Smooth muscle cell (in vitro differentiated cells): ENCODE data around the gene RABEP1. TPM values are rescaled to one million over a fixed set of nuclear protein-coding genes. Genes with fewer than 3 reads are reported as not detected.
"Not testable (repeated sequence)": the region's sequence is repeated elsewhere in the genome, so short reads cannot be mapped to it uniquely, and the experiment has no call there.

ENCODE experiments used
- DNase-seq: peaks from one replicate; lab custom pipeline; 2025; ENCODE audit not compliant: unreplicated experiment; lab: John Stamatoyannopoulos, UW
- H2AFZ ChIP-seq: fragments of 200-600 bp; sonication (generic); 2 replicates; pipeline ENCODE4 v1.6.0; 2016; ENCODE audit warnings: antibody characterized with exemption, low read depth, mild to moderate bottlenecking
- H3F3A ChIP-seq: fragments of 200-600 bp; sonication (generic); 2 replicates; pipeline ENCODE4 v1.6.0; 2017; ENCODE audit warnings: antibody characterized with exemption, low read depth
- H3K27ac ChIP-seq: fragments of 200-600 bp; sonication (generic); 2 replicates; pipeline ENCODE4 v1.5.1; 2016; ENCODE audit warnings: low read depth, mild to moderate bottlenecking
- H3K27me3 ChIP-seq: fragments of 200-600 bp; sonication (generic); 2 replicates; pipeline ENCODE4 v1.6.1; 2016; ENCODE audit warnings: low read depth, mild to moderate bottlenecking
- H3K36me3 ChIP-seq: fragments of 200-600 bp; sonication (generic); 2 replicates; pipeline ENCODE4 v1.5.1; 2016; ENCODE audit warnings: low read depth
- H3K4me1 ChIP-seq: fragments of 200-600 bp; sonication (generic); 2 replicates; pipeline ENCODE4 v1.5.1; 2016; ENCODE audit warnings: low read depth
- H3K4me2 ChIP-seq: fragments of 200-600 bp; sonication (generic); 2 replicates; pipeline ENCODE4 v1.6.0; 2016; ENCODE audit warnings: mild to moderate bottlenecking
- H3K4me3 ChIP-seq: fragments of 200-600 bp; sonication (generic); 2 replicates; pipeline ENCODE4 v1.5.1; 2016; ENCODE audit warnings: mild to moderate bottlenecking
- H3K79me2 ChIP-seq: fragments of 200-600 bp; sonication (generic); 2 replicates; pipeline ENCODE4 v1.6.0; 2016; ENCODE audit warnings: low read depth, mild to moderate bottlenecking
- H3K9ac ChIP-seq: fragments of 200-600 bp; sonication (generic); 2 replicates; pipeline ENCODE4 v1.6.0; 2016; ENCODE audit warnings: low read depth
- H3K9me3 ChIP-seq: fragments of 200-600 bp; sonication (generic); replicated peaks from 2 replicates; pipeline ENCODE4 v1.5.1; 2016; ENCODE audit warnings: low read depth
- H4K20me1 ChIP-seq: fragments of 200-600 bp; sonication (generic); 2 replicates; pipeline ENCODE4 v1.6.0; 2016; ENCODE audit warnings: low read depth
- CTCF ChIP-seq: fragments of 200-600 bp; sonication (generic); IDR thresholded peaks from 2 replicates; pipeline ENCODE4 v1.5.1; 2017; ENCODE audit warnings: borderline replicate concordance, mild to moderate bottlenecking, antibody characterized with exemption; ENCODE audit not compliant: insufficient read depth, poor library complexity, severe bottlenecking
- WGBS: methylation state at CpG from one replicate; pipeline ENCODE4 v1.1.7; 2016; ENCODE audit warnings: low lambda C conversion rate; 5-methylcytosine and 5-hydroxymethylcytosine counted together
- polyA plus RNA-seq: library from polyadenylated mRNA; unstranded; fragments of >200 nt; fragmentation: Nextera tagmentation; extraction: Ambion mirVana; gene quantifications from 2 replicates; pipeline ENCODE4 v1.2.1, GENCODE V29; 2016
- total RNA-seq: library from RNA; depleted of rRNA; stranded (reverse); fragments of >200 nt; gene quantifications from 2 replicates; pipeline ENCODE4 v1.2.3, GENCODE V29; 2014

RABEP1 gene
- total and polyA plus RNA-seq, 2 experiments from 2014 or later = 25.3 to 26.5 TPM

- Histone ChIP-seq H3K9ac (no peak overlapping the region), H3K4me2 (no peak overlapping the region), H2AFZ (no peak overlapping the region), H4K20me1 (no peaks in the 10 kb centered on the region), H3K36me3 (no peaks in the 10 kb centered on the region), H3K4me1 (no peaks in the 10 kb centered on the region), H3K27me3 (no peaks in the 10 kb centered on the region), H3K4me3 (no peak overlapping the region), H3K79me2 (no peaks in the 10 kb centered on the region), H3K9me3 (no peaks in the 10 kb centered on the region), H3F3A (no peaks in the 10 kb centered on the region), H3K27ac (no peak overlapping the region)
- TF ChIP-seq CTCF = no peak
- 92% methylated on average over 3 of the region's 3 CpGs for WGBS
- DNase-seq = no peak
Measured at GRCh38 chr17:5236938-5237540, 45.0 kb upstream of the RABEP1 start.

GRCh38 chr17:5237541-5238016 lies 44.5 kb upstream of the RABEP1 start:
- no peak overlapping the region for H3K9ac ChIP-seq
- no peaks in the 10 kb centered on the region for H3K79me2 ChIP-seq
- no peak overlapping the region for H3K27ac ChIP-seq
- 13% methylated on average over 6 of the region's 6 CpGs for WGBS
- no peaks in the 10 kb centered on the region for H3F3A ChIP-seq
- H3K4me1 ChIP-seq = no peaks in the 10 kb centered on the region
- no peaks in the 10 kb centered on the region for H3K36me3 ChIP-seq
- H3K4me3 ChIP-seq = no peak overlapping the region
- no peak overlapping the region for H3K4me2 ChIP-seq
- no peak overlapping the region for H2AFZ ChIP-seq
- no peaks in the 10 kb centered on the region for H3K9me3 ChIP-seq
- no peaks in the 10 kb centered on the region for H4K20me1 ChIP-seq
- no peak for DNase-seq
- no peaks in the 10 kb centered on the region for H3K27me3 ChIP-seq
- TF ChIP-seq CTCF = peak; percentile 58

- no peaks in the 10 kb centered on the region for H3K9me3 ChIP-seq
- H3K79me2 ChIP-seq = no peaks in the 10 kb centered on the region
- 67% methylated on average over 4 of the region's 4 CpGs for WGBS
- no peaks in the 10 kb centered on the region for H3K4me1 ChIP-seq
- no peaks in the 10 kb centered on the region for H3F3A ChIP-seq
- H3K27ac ChIP-seq = no peak overlapping the region
- DNase-seq = no peak
- H3K9ac ChIP-seq = no peak overlapping the region
- H2AFZ ChIP-seq = no peak overlapping the region
- no peak overlapping the region for H3K4me2 ChIP-seq
- no peaks in the 10 kb centered on the region for H4K20me1 ChIP-seq
- H3K27me3 ChIP-seq = no peaks in the 10 kb centered on the region
- no peak overlapping the region for H3K4me3 ChIP-seq
- TF ChIP-seq CTCF = no peak
- no peaks in the 10 kb centered on the region for H3K36me3 ChIP-seq
Measured at GRCh38 chr17:5238333-5238732, 43.8 kb upstream of the RABEP1 start.

- not testable (repeated sequence) for H3K9me3 ChIP-seq, DNase-seq, H3K4me2 ChIP-seq, H3K4me1 ChIP-seq, H3K4me3 ChIP-seq, H3K36me3 ChIP-seq, H3K27me3 ChIP-seq, H4K20me1 ChIP-seq, H3K27ac ChIP-seq, H2AFZ ChIP-seq, H3K9ac ChIP-seq, H3F3A ChIP-seq, H3K79me2 ChIP-seq
- WGBS = 76% methylated on average over 7 of the region's 7 CpGs
Measured at GRCh38 chr17:5239769-5240168, 42.3 kb upstream of the RABEP1 start.
